AG20443 (cell line): Measurements from ENCODE around the gene CASP10.
A peak's percentile ranks its signal among the peaks of the same experiment; 100 is the strongest.

ENCODE experiments used
- DNase-seq: peaks from one replicate; pipeline ENCODE4 v3.0.0; 2012; ENCODE audit warnings: low spot score, mixed read lengths

The CASP10 gene

GRCh38 chr2:201233812-201234662 is 51.1 kb downstream of the CASP10 start:
- DNase-seq: no peak

GRCh38 chr2:201234663-201235135 is 51.8 kb downstream of the CASP10 start:
- DNase-seq: no peak

- DNase-seq: peak; percentile 74
Measured at GRCh38 chr2:201235860-201236811, 53.2 kb downstream of the CASP10 start.

GRCh38 chr2:201237486-201238123 is 54.7 kb downstream of the CASP10 start:
- peak; percentile 25 for DNase-seq

- DNase-seq: peak; percentile 84
Measured at GRCh38 chr2:201239167-201239935, 56.4 kb downstream of the CASP10 start.

- no peak for DNase-seq
Measured at GRCh38 chr2:201242571-201243277, 59.8 kb downstream of the CASP10 start.

- no peak for DNase-seq
Measured at GRCh38 chr2:201244829-201245228, 61.9 kb downstream of the CASP10 start.

- DNase-seq: no peak
Measured at GRCh38 chr2:201246280-201246679, 63.3 kb downstream of the CASP10 start.

- DNase-seq: no peak
Measured at GRCh38 chr2:201248288-201248844, 65.4 kb downstream of the CASP10 start.

GRCh38 chr2:201249889-201250288 is 66.9 kb downstream of the CASP10 start:
- DNase-seq: no peak

- DNase-seq: no peak
Measured at GRCh38 chr2:201250741-201251140, 67.8 kb downstream of the CASP10 start.

- DNase-seq: peak; percentile 80
Measured at GRCh38 chr2:201254081-201254730, 71.3 kb downstream of the CASP10 start.

GRCh38 chr2:201255408-201256033 is 72.6 kb downstream of the CASP10 start:
- DNase-seq: no peak

- DNase-seq: no peak
Measured at GRCh38 chr2:201256082-201256481, 73.1 kb downstream of the CASP10 start.

GRCh38 chr2:201257381-201257955 is 74.5 kb downstream of the CASP10 start:
- DNase-seq: peak; percentile 52

GRCh38 chr2:201257956-201258665 is 75.2 kb downstream of the CASP10 start:
- peak; percentile 70 for DNase-seq

GRCh38 chr2:201258666-201259615 is 76.0 kb downstream of the CASP10 start:
- DNase-seq: no peak
